Lung (tissue), 12 donors: Measurements from ENCODE around the gene CETP. TPM values are rescaled to one million over a fixed set of nuclear protein-coding genes. Genes with fewer than 3 reads are reported as not detected.

Experiments used
- ATAC-seq: fragments of 200-7000 bp; cut with Tn5 transposase; one replicate; pipeline ENCODE4 v1.9.1; 2020; ENCODE audit warnings: moderate number of reproducible peaks; ENCODE audit not compliant: insufficient read depth, low FRiP score
- DNase-seq, 3 donors: peaks; one replicate each; pipeline ENCODE4 v3.0.0-alpha.2; 2013 to 2017
- H3K27ac ChIP-seq, 2 donors: one replicate each; pipeline ENCODE4 v1.5.1; 2013; ENCODE audit warnings: mild to moderate bottlenecking in 2 of 2, moderate library complexity in 2 of 2, control low read depth in 1 of 2, inconsistent platforms in 1 of 2, low read depth in 1 of 2, low read length in 1 of 2
- H3K27me3 ChIP-seq, 3 donors: one replicate each; pipeline ENCODE4 v1.5.1; 2013; ENCODE audit warnings: low read length in 2 of 3; ENCODE audit not compliant: control insufficient read depth in 3 of 3, insufficient read depth in 3 of 3
- H3K36me3 ChIP-seq, 4 donors: one replicate each; pipeline ENCODE4 v1.5.1; 2013; ENCODE audit warnings: low read length in 4 of 4, mild to moderate bottlenecking in 1 of 4, moderate library complexity in 1 of 4; ENCODE audit not compliant: control insufficient read depth in 4 of 4, insufficient read depth in 4 of 4
- H3K4me1 ChIP-seq, 5 donors: one replicate each; pipeline ENCODE4 v1.5.1; 2013; ENCODE audit warnings: low read length in 5 of 5, mild to moderate bottlenecking in 2 of 5, moderate library complexity in 1 of 5; ENCODE audit not compliant: control insufficient read depth in 5 of 5, insufficient read depth in 5 of 5
- H3K4me3 ChIP-seq: one replicate; pipeline ENCODE4 v1.5.1; 2013; ENCODE audit warnings: mild to moderate bottlenecking, control low read depth, moderate library complexity
- H3K9ac ChIP-seq, 2 donors: one replicate each; pipeline ENCODE4 v1.5.1; 2013; ENCODE audit warnings: low read length in 2 of 2, control low read depth in 1 of 2; ENCODE audit not compliant: insufficient read depth in 1 of 2
- H3K9me3 ChIP-seq, 4 donors: one replicate each; pipeline ENCODE4 v1.5.1; 2013; ENCODE audit warnings: low read length in 3 of 4, mild to moderate bottlenecking in 1 of 4, moderate library complexity in 1 of 4; ENCODE audit not compliant: control insufficient read depth in 4 of 4, insufficient read depth in 3 of 4
- CTCF ChIP-seq: IDR thresholded peaks from 2 replicates; pipeline ENCODE4 v1.5.1; 2012; ENCODE audit warnings: mild to moderate bottlenecking; ENCODE audit errors: control extremely low read depth, extremely low read depth
- WGBS, 2 donors: extraction: QIAGEN DNeasy Blood & Tissue Kit; methylation state at CpG; one replicate each; pipeline ENCODE4 v1.1.7; 2013; 5-methylcytosine and 5-hydroxymethylcytosine counted together
- polyA plus RNA-seq, 2 donors: library from polyadenylated mRNA; stranded (reverse); fragments of 200-250 nt; gene quantifications; one replicate each; pipeline ENCODE4 v1.2.1, GENCODE V29; 2013
- total RNA-seq, 2 donors: library from RNA; depleted of rRNA in 1 of 2; stranded (reverse); fragments of >200 nt in 1 of 2; gene quantifications; one replicate each; pipeline ENCODE4 v1.2.1, GENCODE V29; 2014 to 2021
- donor health status: control.
- donor health status: control.
- donor health status: Bipolar disorder and iron deficiency.
- donor health status: healthy.
- donor health status: DM: yes; HTN: yes; CAD: no.

The CETP gene
- total and polyA plus RNA-seq, 4 donors = 0.71 to 8.4 (median 0.83) TPM

GRCh38 chr16:56931271-56931891 is 30.4 kb upstream of the CETP start:
- peak overlapping the region; percentile 13 to 40 for H3K9ac ChIP-seq
- no peaks in the 10 kb centered on the region for H3K9me3 ChIP-seq
- peak overlapping the region; percentile 95 to 100 for H3K27ac ChIP-seq
- DNase-seq (peak in 2 of 3 donors; percentile 44 to 54), ATAC-seq (peak; percentile 0)
- WGBS, 2 donors = 21 to 24% methylated on average over 25 of the region's 25 CpGs
- no peak overlapping the region for H3K4me3 ChIP-seq
- no peaks in the 10 kb centered on the region for H3K27me3 ChIP-seq
- H3K4me1 ChIP-seq = peaks cover 0 to 31% (median 6%) of the 10 kb centered on the region in 5 donors
- TF ChIP-seq CTCF = no peak
- peaks cover 5 to 14% (median 9%) of the 10 kb centered on the region in 4 donors for H3K36me3 ChIP-seq

- Histone ChIP-seq H3K9ac (peak within 1 kb of the TSS; percentile 92), H3K27ac (peak within 1 kb of the TSS; percentile 99 to 100), H3K36me3 (peaks cover 7 to 21% (median 14%) of the 10 kb centered on the region in 4 donors), H3K27me3 (no peaks in the 10 kb centered on the region), H3K4me1 (peaks cover 0 to 28% (median 6%) of the 10 kb centered on the region in 5 donors), H3K9me3 (no peaks in the 10 kb centered on the region), H3K4me3 (peak within 1 kb of the TSS; percentile 98)
- DNase-seq (peak; percentile 98 to 99 (median 99)), ATAC-seq (peak; percentile 92)
- no peak for TF ChIP-seq CTCF
- 0% methylated on average over 75 to 83 of the region's 83 CpGs for WGBS, 2 donors
These were observed 29.6 kb upstream of the CETP start, which contains the start of gene HERPUD1 for GRCh38 chr16:56931892-56932720. Gene HERPUD1, plus strand, starts transcription at chr16:56932142. Its CDS starts 103 bp downstream, at chr16:56932245.

- no peak for TF ChIP-seq CTCF
- ATAC-seq (peak; percentile 64), DNase-seq (peak; percentile 79 to 90 (median 87))
- peak overlapping the region; percentile 98 for H3K4me3 ChIP-seq
- peaks cover 7 to 29% (median 17%) of the 10 kb centered on the region in 4 donors for H3K36me3 ChIP-seq
- 2 to 5% methylated on average over 25 of the region's 25 CpGs for WGBS, 2 donors
- no peaks in the 10 kb centered on the region for H3K27me3 ChIP-seq
- H3K4me1 ChIP-seq = peaks cover 0 to 28% (median 6%) of the 10 kb centered on the region in 5 donors
- peak overlapping the region; percentile 99 to 100 for H3K27ac ChIP-seq
- no peaks in the 10 kb centered on the region for H3K9me3 ChIP-seq
- peak overlapping the region; percentile 92 for H3K9ac ChIP-seq
These were observed 28.8 kb upstream of the CETP start for GRCh38 chr16:56932721-56933619.
